ENCODE measurements around the gene SIM2.

The SIM2 gene

DNA sequence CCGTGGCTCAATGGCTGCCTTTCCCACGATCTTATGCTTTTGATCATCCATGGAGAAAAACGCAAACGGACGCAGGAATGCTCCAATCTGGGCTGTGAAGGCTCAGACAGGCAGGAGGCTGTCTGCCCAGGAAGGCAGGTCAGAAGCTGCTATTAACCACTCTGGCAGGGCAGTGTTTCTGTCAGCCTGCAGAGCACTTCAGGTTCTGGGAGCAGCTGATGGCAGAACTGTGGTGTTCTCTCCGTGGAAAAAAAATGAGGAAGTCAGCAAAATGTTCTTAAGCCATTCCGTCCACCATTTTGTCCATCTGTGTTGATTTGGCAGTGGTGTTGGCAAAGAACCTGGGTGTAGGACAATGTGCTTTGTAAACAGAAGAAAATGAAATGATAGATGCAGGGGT, 91.7 kb downstream of the SIM2 start:
- DNase-seq (ENCODE audit: low read depth) = no peak
- TF ChIP-seq, protein P1, sequence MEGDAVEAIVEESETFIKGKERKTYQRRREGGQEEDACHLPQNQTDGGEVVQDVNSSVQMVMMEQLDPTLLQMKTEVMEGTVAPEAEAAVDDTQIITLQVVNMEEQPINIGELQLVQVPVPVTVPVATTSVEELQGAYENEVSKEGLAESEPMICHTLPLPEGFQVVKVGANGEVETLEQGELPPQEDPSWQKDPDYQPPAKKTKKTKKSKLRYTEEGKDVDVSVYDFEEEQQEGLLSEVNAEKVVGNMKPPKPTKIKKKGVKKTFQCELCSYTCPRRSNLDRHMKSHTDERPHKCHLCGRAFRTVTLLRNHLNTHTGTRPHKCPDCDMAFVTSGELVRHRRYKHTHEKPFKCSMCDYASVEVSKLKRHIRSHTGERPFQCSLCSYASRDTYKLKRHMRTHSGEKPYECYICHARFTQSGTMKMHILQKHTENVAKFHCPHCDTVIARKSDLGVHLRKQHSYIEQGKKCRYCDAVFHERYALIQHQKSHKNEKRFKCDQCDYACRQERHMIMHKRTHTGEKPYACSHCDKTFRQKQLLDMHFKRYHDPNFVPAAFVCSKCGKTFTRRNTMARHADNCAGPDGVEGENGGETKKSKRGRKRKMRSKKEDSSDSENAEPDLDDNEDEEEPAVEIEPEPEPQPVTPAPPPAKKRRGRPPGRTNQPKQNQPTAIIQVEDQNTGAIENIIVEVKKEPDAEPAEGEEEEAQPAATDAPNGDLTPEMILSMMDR (conservative IDR thresholded peaks at IDR 0.05; ENCODE audit: low read depth, low read length) = no peak
- no peak overlapping the region for H3K4me3 ChIP-seq (ENCODE audit: low read length)

- TF ChIP-seq, protein P1 (conservative IDR thresholded peaks at IDR 0.05; ENCODE audit: low read depth, low read length) = no peak
- no peak overlapping the region for H3K4me3 ChIP-seq (ENCODE audit: low read length)
- no peak for DNase-seq (ENCODE audit: low read depth)
These were observed 92.3 kb downstream of the SIM2 start for GRCh38 chr21:36791180-36791579.

GRCh38 chr21:36791695-36792470, 93.0 kb downstream of the SIM2 start:
- no peak overlapping the region for H3K4me3 ChIP-seq (ENCODE audit: low read length)
- TF ChIP-seq, protein P1 (conservative IDR thresholded peaks at IDR 0.05; ENCODE audit: low read depth, low read length) = no peak
- no peak for DNase-seq (ENCODE audit: low read depth)

DNA sequence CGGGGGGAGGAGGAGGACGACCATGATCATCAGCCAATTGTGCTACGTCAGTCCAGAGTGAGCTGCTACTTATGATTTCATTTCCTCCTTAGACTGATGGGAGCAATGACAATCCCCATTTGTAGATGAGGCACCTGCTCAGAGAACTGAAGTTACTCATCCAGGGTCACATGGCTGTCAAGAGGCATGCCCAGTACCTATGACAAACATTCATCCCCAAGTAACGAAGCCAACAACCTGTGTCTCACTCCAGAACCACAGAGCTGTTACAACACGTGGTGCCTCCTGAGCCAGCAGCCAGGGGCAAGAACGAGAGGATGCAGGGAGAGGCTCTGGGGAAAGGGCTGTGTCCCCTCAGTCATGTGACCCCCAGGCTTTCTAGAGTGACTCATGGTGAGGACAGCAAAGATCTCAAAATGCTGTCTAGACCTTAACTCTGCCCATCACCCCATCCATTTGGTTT, 93.6 kb downstream of the SIM2 start:
- TF ChIP-seq, protein P1 (conservative IDR thresholded peaks at IDR 0.05; ENCODE audit: low read depth, low read length) = no peak
- no peak for DNase-seq (ENCODE audit: low read depth)

GRCh38 chr21:36796070-36796469, 97.2 kb downstream of the SIM2 start:
- H3K4me3 ChIP-seq (ENCODE audit: low read length) = no peak overlapping the region
- no peak for DNase-seq (ENCODE audit: low read depth)
- TF ChIP-seq, protein P1 (conservative IDR thresholded peaks at IDR 0.05; ENCODE audit: low read depth, low read length) = no peak

More for the DNA sequence above, 93.6 kb downstream of the SIM2 start:
- H3K4me3 ChIP-seq (ENCODE audit: low read length) = no peak overlapping the region

DNA sequence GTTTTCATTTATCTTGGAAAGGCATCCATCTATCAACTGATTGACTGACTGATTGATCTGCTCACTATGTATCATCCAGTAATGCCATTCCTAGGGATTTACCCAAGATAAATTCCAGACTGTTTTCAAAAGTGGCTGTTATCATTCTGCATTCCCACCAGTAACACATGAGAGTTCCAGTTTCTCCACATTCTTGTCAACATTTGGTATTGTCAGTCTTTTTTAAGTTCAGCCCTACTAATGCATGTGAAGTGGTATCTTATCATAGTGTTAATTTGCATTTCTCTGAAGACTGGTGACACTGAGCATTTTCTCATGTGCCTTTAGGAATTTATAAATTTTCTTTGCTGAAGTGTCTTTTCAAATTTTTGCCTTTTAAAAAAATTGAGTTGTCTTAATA, 99.6 kb downstream of the SIM2 start:
- TF ChIP-seq, protein P1 (conservative IDR thresholded peaks at IDR 0.05; ENCODE audit: low read depth, low read length) = no peak
- no peak overlapping the region for H3K4me3 ChIP-seq (ENCODE audit: low read length)
- DNase-seq (ENCODE audit: low read depth) = no peak

All from retinal pigment epithelial cell (primary cell).